DND-41 (cell line): Measurements from ENCODE around the gene RBM6.

ENCODE experiments used
- EZH2 ChIP-seq: IDR thresholded peaks from 3 replicates; pipeline ENCODE4 v1.6.1; 2012; ENCODE audit warnings: borderline replicate concordance, low read depth, mild to moderate bottlenecking, moderate library complexity, low read length, inconsistent platforms; ENCODE audit not compliant: severe bottlenecking
- TF ChIP-seq, protein P1 (sequence below): IDR thresholded peaks from 2 replicates; pipeline ENCODE4 v1.5.1; 2012; ENCODE audit warnings: borderline replicate concordance, low read length, moderate library complexity, mild to moderate bottlenecking; ENCODE audit not compliant: poor library complexity, severe bottlenecking; ENCODE audit errors: extremely low read depth

DNA sequence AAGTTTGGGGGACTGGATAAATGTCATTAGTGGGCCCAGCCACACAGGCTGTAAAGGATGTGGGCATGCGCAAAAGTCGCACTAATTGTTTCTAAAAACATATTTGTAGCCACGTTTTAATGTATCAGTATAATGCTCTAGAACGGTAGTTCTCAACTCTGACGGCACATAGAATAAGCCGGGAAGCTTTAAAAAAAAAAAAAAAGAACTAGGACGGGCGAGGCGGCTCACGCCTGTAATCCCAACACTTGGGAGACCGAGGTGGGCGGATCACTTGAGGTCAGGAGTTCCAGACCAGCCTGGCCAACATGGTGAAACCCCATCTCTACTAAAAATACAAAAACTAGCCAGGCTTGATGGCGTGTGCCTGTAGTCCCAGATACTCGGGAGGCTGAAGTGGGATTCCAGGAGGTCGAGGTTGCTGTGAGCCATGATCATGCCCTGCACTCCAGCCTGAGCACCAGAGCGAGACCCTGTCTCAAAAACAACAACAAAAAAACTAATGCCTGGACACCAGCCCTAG, 9.7 kb upstream of the RBM6 start:
- TF ChIP-seq, protein P1, sequence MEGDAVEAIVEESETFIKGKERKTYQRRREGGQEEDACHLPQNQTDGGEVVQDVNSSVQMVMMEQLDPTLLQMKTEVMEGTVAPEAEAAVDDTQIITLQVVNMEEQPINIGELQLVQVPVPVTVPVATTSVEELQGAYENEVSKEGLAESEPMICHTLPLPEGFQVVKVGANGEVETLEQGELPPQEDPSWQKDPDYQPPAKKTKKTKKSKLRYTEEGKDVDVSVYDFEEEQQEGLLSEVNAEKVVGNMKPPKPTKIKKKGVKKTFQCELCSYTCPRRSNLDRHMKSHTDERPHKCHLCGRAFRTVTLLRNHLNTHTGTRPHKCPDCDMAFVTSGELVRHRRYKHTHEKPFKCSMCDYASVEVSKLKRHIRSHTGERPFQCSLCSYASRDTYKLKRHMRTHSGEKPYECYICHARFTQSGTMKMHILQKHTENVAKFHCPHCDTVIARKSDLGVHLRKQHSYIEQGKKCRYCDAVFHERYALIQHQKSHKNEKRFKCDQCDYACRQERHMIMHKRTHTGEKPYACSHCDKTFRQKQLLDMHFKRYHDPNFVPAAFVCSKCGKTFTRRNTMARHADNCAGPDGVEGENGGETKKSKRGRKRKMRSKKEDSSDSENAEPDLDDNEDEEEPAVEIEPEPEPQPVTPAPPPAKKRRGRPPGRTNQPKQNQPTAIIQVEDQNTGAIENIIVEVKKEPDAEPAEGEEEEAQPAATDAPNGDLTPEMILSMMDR = no peak
- no peak for TF ChIP-seq EZH2
